ENCODE data around the gene RAD51B.

- TF ChIP-seq POLR2A (IDR thresholded peaks at IDR 0.05), result no peak
- TF ChIP-seq, protein P1, sequence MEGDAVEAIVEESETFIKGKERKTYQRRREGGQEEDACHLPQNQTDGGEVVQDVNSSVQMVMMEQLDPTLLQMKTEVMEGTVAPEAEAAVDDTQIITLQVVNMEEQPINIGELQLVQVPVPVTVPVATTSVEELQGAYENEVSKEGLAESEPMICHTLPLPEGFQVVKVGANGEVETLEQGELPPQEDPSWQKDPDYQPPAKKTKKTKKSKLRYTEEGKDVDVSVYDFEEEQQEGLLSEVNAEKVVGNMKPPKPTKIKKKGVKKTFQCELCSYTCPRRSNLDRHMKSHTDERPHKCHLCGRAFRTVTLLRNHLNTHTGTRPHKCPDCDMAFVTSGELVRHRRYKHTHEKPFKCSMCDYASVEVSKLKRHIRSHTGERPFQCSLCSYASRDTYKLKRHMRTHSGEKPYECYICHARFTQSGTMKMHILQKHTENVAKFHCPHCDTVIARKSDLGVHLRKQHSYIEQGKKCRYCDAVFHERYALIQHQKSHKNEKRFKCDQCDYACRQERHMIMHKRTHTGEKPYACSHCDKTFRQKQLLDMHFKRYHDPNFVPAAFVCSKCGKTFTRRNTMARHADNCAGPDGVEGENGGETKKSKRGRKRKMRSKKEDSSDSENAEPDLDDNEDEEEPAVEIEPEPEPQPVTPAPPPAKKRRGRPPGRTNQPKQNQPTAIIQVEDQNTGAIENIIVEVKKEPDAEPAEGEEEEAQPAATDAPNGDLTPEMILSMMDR (IDR thresholded peaks at IDR 0.05), result no peak
- TF ChIP-seq POLR2AphosphoS5 (IDR thresholded peaks at IDR 0.05), result no peak
Observed at GRCh38 chr14:67887478-67887877, 67.9 kb downstream of the RAD51B start.
